GM12878 (cell line): ENCODE results near the gene SLC23A1. TPM values are rescaled to one million over a fixed set of nuclear protein-coding genes. Genes with fewer than 3 reads are reported as not detected.

Source experiments
- ATAC-seq: fragments of 200-7000 bp; cut with Tn5 transposase; 3 replicates; pipeline ENCODE4 v1.9.1; 2020; ENCODE audit warnings: mild to moderate bottlenecking, moderate library complexity
- BruUV-seq: library from RNA; stranded (reverse); fragments of 400-500 nt; replicated peaks from 2 replicates; lab custom pipeline; 2021; lab: Mats Ljungman, UMichigan
- CTCF ChIA-PET: fragments of 300-600 bp; sonication (Branson Sonifier 250); formaldehyde crosslinking; extraction: SDS; loops from one replicate; lab custom pipeline; 2021; ENCODE audit warnings: inconsistent platforms; lab: Yijun Ruan, JAX
- POLR2A ChIA-PET: fragments of 350-600 bp; formaldehyde crosslinking; extraction: SDS; loops from one replicate; lab custom pipeline; 2021; ENCODE audit warnings: inconsistent platforms; lab: Charles Lee
- RAD21 ChIA-PET: fragments of 300-600 bp; sonication (Branson Sonifier 250); formaldehyde crosslinking; loops from one replicate; lab custom pipeline; 2023; ENCODE audit warnings: antibody characterized with exemption; ENCODE audit not compliant: unreplicated experiment; lab: Charles Lee
- SMC1A ChIA-PET: fragments of 300-600 bp; sonication (Branson Sonifier 250); formaldehyde crosslinking; loops from one replicate; lab custom pipeline; 2023; ENCODE audit not compliant: unreplicated experiment, uncharacterized antibody; lab: Charles Lee
- DNase-seq: peaks from one replicate; pipeline ENCODE4 v3.0.0-alpha.2; 2011; ENCODE audit warnings: low read depth, low spot score
- FAIRE-seq: peaks from 3 replicates; lab custom pipeline; 2011; peaks lifted over from hg19 to GRCh38; lab: Jason Lieb, UNC
- H2AFZ ChIP-seq: 2 replicates; pipeline ENCODE4 v1.6.0; 2011; ENCODE audit warnings: low read depth, low read length, control low read depth; ENCODE audit not compliant: control insufficient read depth
- H3K27ac ChIP-seq: 2 replicates; pipeline ENCODE4 v1.5.1; 2011; ENCODE audit warnings: control low read depth; ENCODE audit not compliant: control insufficient read depth, insufficient read depth
- H3K27me3 ChIP-seq, 2 experiments: replicated peaks in 1 of 2; 2 replicates each; pipeline versions ENCODE4 v1.6.0 to v1.6.1; 2011; ENCODE audit warnings: low read length in 1 of 2; ENCODE audit not compliant: control insufficient read depth in 2 of 2, insufficient read depth in 2 of 2
- H3K36me3 ChIP-seq, 2 experiments: 2 replicates each; pipeline ENCODE4 v1.5.1; 2011; ENCODE audit warnings: low read length in 1 of 2; ENCODE audit not compliant: control insufficient read depth in 2 of 2, insufficient read depth in 2 of 2
- H3K4me1 ChIP-seq: 2 replicates; pipeline ENCODE4 v1.6.1; 2011; ENCODE audit warnings: mild to moderate bottlenecking, low read length, moderate library complexity, mixed read lengths; ENCODE audit not compliant: control insufficient read depth, insufficient read depth
- H3K4me2 ChIP-seq: 2 replicates; pipeline ENCODE4 v1.6.0; 2011; ENCODE audit warnings: control low read depth; ENCODE audit not compliant: control insufficient read depth, insufficient read depth
- H3K4me3 ChIP-seq: fragments of 200-600 bp; sonication (generic); 2 replicates; pipeline ENCODE4 v1.5.1; 2016
- H3K79me2 ChIP-seq: 2 replicates; pipeline ENCODE4 v1.6.0; 2011; ENCODE audit warnings: low read length; ENCODE audit not compliant: control insufficient read depth, insufficient read depth
- H3K9ac ChIP-seq: 2 replicates; pipeline ENCODE4 v1.8.0; 2011; ENCODE audit warnings: low read length, control low read depth, mixed read lengths; ENCODE audit not compliant: control insufficient read depth, insufficient read depth
- H3K9me3 ChIP-seq: replicated peaks from 3 replicates; pipeline ENCODE4 v1.5.1; 2011; ENCODE audit warnings: mild to moderate bottlenecking, low read length; ENCODE audit not compliant: control insufficient read depth, insufficient read depth
- H4K20me1 ChIP-seq: 2 replicates; pipeline ENCODE4 v1.6.0; 2011; ENCODE audit not compliant: control insufficient read depth, insufficient read depth
- ATF7 ChIP-seq: fragments of 450-650 bp; IDR thresholded peaks from 2 replicates; pipeline ENCODE4 v1.6.1; 2016; ENCODE audit warnings: low read depth, mild to moderate bottlenecking
- E4F1 ChIP-seq: fragments of 450-650 bp; IDR thresholded peaks from 2 replicates; pipeline ENCODE4 v1.6.1; 2018; ENCODE audit warnings: borderline replicate concordance, mild to moderate bottlenecking; ENCODE audit not compliant: partially characterized antibody
- GABPA ChIP-seq: IDR thresholded peaks from 2 replicates; pipeline ENCODE4 v1.6.1; 2014; ENCODE audit warnings: antibody characterized with exemption, low read depth, mild to moderate bottlenecking, inconsistent platforms
- MEF2B ChIP-seq: fragments of 450-650 bp; IDR thresholded peaks from 2 replicates; pipeline ENCODE4 v1.6.1; 2018; ENCODE audit warnings: mild to moderate bottlenecking, moderate library complexity; ENCODE audit not compliant: partially characterized antibody, poor library complexity, severe bottlenecking
- MTA2 ChIP-seq: fragments of 450-650 bp; IDR thresholded peaks from 2 replicates; pipeline ENCODE4 v1.6.1; 2016; ENCODE audit warnings: low read depth, mild to moderate bottlenecking, moderate library complexity
- NFYA ChIP-seq: IDR thresholded peaks from 2 replicates; pipeline ENCODE4 v1.6.1; 2011; ENCODE audit warnings: low read depth, mild to moderate bottlenecking, low read length, improper control_type of control experiment, borderline replicate concordance
- NR2F1 ChIP-seq: fragments of 450-650 bp; conservative IDR thresholded peaks from 2 replicates; pipeline ENCODE4 v1.6.1; 2017; ENCODE audit warnings: mild to moderate bottlenecking
- SIX5 ChIP-seq: IDR thresholded peaks from 2 replicates; pipeline ENCODE4 v1.6.1; 2011; ENCODE audit warnings: mild to moderate bottlenecking, low read depth, low read length, moderate library complexity; ENCODE audit not compliant: severe bottlenecking
- SMAD1 ChIP-seq: fragments of 450-650 bp; IDR thresholded peaks from 2 replicates; pipeline ENCODE4 v1.6.1; 2018; ENCODE audit warnings: mild to moderate bottlenecking, low read depth; ENCODE audit not compliant: partially characterized antibody
- WRNIP1 ChIP-seq: IDR thresholded peaks from 2 replicates; pipeline ENCODE4 v1.6.1; 2011; ENCODE audit warnings: low read depth, low read length, improper control_type of control experiment, borderline replicate concordance
- WGBS: methylation state at CpG from one replicate; pipeline ENCODE4 v1.1.6; 2016; ENCODE audit warnings: low lambda C conversion rate; ENCODE audit not compliant: insufficient replicate concordance, insufficient coverage; ENCODE audit errors: missing lambda C conversion rate; 5-methylcytosine and 5-hydroxymethylcytosine counted together
- in situ Hi-C: fragments of 300-500 bp; cut with MboI; formaldehyde crosslinking; loops from 9 replicates; pipeline ENCODE4 v1.14.3; 2018; ENCODE audit warnings: mixed read lengths
- intact Hi-C: fragments of 100-400 bp; cut with micrococcal nuclease; formaldehyde crosslinking; loops from one replicate; pipeline ENCODE4 v1.14.2; 2022; ENCODE audit not compliant: unreplicated experiment
- polyA plus RNA-seq, 11 experiments: library from polyadenylated mRNA; depleted of rRNA in 4 of 11; unstranded in 6 of 11; stranded (reverse) in 5 of 11; fragments of >200 nt; fragmentation: Nextera tagmentation in 4 of 11; fragmentation: Illumina TruSeq in 1 of 11; extraction: Ambion mirVana in 4 of 11; extraction: Trizol in 1 of 11; gene quantifications; 1 replicate in 1 of 11; 2 replicates in 10 of 11; pipeline versions ENCODE4 v1.2.1 to v1.2.3, GENCODE V29; 2011 to 2016; ENCODE audit warnings: inconsistent platforms in 2 of 11, missing spikeins in 2 of 11, low read depth in 1 of 11
- total RNA-seq, 4 experiments: library from RNA; depleted of rRNA in 3 of 4; stranded (reverse); fragments of >200 nt in 3 of 4; fragmentation: Illumina TruSeq in 1 of 4; extraction: Trizol in 1 of 4; gene quantifications; 2 replicates each; pipeline versions ENCODE4 v1.2.1 to v1.2.3, GENCODE V29; 2013 to 2021
- TF ChIP-seq, protein P1 (sequence below): IDR thresholded peaks from 2 replicates; pipeline ENCODE4 v1.6.1; 2012; ENCODE audit warnings: low read depth, low read length, improper control_type of control experiment
- TF ChIP-seq, protein P2 (sequence below): fragments of 450-650 bp; IDR thresholded peaks from 2 replicates; pipeline ENCODE4 v1.6.1; 2017; ENCODE audit warnings: mild to moderate bottlenecking, moderate library complexity
- TF ChIP-seq, protein P3 (sequence below): fragments of 450-650 bp; IDR thresholded peaks from 2 replicates; pipeline ENCODE4 v1.6.1; 2017; ENCODE audit warnings: low read depth, mild to moderate bottlenecking, moderate library complexity

The SLC23A1 gene
- total and polyA plus RNA-seq, 10 of the 15 experiments (the other 5 are each of a cell fraction or from before 2014, with no cell fraction given): 0.35 to 4.7 (median 1.6) TPM

DNA sequence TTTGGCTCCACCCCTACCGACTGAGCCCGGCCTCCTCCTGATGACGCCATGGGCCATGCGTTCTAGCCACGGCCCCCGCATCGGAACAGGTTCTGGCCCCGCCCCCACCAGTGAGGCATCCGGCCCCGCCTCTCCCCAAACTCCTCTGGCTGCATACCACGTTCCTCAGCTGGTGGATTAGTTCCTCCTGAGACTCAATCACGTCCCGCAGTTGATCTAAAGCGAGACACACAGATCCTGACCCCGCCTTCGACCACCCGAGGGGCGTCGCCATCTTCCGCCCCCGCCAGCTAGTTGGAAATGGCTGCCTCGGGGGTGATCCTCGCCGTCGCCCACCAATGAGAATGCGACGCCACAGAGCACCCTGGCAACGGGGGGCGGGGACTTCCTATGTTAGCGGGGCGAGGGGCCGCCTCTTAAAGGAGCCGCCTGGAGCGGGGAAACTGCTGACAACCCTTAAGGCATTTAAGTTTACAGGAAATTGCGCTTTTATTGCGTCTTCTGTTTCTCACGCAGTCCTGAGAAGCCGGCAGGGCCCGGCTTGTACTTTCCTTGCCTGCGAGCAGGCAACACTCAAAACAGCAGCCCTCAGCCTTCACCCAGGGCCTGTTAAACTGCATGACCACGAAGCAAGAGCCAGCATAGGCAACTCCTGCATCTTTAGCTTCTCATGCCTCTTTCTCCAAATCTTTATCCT, 20.8 kb upstream of the SLC23A1 start, which contains the start of gene SPATA24:
SPATA24 (minus strand) TSS at position 303 of the 697 bp plus-strand sequence; CDS start at position 274, 29 bp downstream.
- under 1% methylated on average over 41 of the region's 41 CpGs for WGBS
- DNase-seq (peak; percentile 95), ATAC-seq (peak; percentile 86), FAIRE-seq (peak; percentile 73)
- RAD21 ChIA-PET: interaction anchor here (0.7 to 3.1 kb wide), 11 partner anchors 11 to 153 kb away, joined by 3 to 17 read pairs (median 7); partner anchors contain the start of genes DNAJC18, MZB1 and PAIP2
- Histone ChIP-seq H4K20me1 (no peaks in the 10 kb centered on the region), H3K9ac (peak within 1 kb of the TSS; percentile 67), H3K27ac (peak within 1 kb of the TSS; percentile 83), H2AFZ (peak within 1 kb of the TSS; percentile 83), H3K4me3 (peak within 1 kb of the TSS; percentile 74), H3K27me3 (no peaks in the 10 kb centered on the region), H3K9me3 (no peaks in the 10 kb centered on the region; the same call in 2 of the 3 replicates), H3K79me2 (peaks cover 3% of the 10 kb centered on the region; the same call in 1 of the 2 replicates), H3K4me2 (peak within 1 kb of the TSS; percentile 98), H3K4me1 (peaks cover 30% of the 10 kb centered on the region), H3K36me3 (no peaks in the 10 kb centered on the region; a peak in 1 of 4 replicates)
- in situ Hi-C loops: no loop called here
- intact Hi-C loops: loop anchor here (2.0 kb wide), 1 partner anchor 43 kb away; no protein-coding TSS in a partner anchor
- POLR2A ChIA-PET: interaction anchor here (0.5 to 7.0 kb wide), 16 partner anchors 10 to 1557 kb away, joined by 3 to 74 read pairs (median 3); partner anchors contain the start of genes DNAJC18, MZB1 and PAIP2
- SMC1A ChIA-PET: interaction anchor here (1.0 to 5.0 kb wide), 9 partner anchors 10 to 132 kb away, joined by 3 to 19 read pairs (median 6); partner anchors contain the start of genes MZB1 and PAIP2
- CTCF ChIA-PET: interaction anchor here (0.7 to 3.5 kb wide), 15 partner anchors 8 to 248 kb away, joined by 3 to 26 read pairs (median 4); partner anchors contain the start of genes DNAJC18, MATR3 and MZB1
- BruUV-seq: no TSS peak
- TF ChIP-seq, protein P1, sequence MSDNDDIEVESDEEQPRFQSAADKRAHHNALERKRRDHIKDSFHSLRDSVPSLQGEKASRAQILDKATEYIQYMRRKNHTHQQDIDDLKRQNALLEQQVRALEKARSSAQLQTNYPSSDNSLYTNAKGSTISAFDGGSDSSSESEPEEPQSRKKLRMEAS: peak; percentile 47; the same call in 1 of the 2 replicates
- no peak for TF ChIP-seq GABPA
- TF ChIP-seq, protein P2, sequence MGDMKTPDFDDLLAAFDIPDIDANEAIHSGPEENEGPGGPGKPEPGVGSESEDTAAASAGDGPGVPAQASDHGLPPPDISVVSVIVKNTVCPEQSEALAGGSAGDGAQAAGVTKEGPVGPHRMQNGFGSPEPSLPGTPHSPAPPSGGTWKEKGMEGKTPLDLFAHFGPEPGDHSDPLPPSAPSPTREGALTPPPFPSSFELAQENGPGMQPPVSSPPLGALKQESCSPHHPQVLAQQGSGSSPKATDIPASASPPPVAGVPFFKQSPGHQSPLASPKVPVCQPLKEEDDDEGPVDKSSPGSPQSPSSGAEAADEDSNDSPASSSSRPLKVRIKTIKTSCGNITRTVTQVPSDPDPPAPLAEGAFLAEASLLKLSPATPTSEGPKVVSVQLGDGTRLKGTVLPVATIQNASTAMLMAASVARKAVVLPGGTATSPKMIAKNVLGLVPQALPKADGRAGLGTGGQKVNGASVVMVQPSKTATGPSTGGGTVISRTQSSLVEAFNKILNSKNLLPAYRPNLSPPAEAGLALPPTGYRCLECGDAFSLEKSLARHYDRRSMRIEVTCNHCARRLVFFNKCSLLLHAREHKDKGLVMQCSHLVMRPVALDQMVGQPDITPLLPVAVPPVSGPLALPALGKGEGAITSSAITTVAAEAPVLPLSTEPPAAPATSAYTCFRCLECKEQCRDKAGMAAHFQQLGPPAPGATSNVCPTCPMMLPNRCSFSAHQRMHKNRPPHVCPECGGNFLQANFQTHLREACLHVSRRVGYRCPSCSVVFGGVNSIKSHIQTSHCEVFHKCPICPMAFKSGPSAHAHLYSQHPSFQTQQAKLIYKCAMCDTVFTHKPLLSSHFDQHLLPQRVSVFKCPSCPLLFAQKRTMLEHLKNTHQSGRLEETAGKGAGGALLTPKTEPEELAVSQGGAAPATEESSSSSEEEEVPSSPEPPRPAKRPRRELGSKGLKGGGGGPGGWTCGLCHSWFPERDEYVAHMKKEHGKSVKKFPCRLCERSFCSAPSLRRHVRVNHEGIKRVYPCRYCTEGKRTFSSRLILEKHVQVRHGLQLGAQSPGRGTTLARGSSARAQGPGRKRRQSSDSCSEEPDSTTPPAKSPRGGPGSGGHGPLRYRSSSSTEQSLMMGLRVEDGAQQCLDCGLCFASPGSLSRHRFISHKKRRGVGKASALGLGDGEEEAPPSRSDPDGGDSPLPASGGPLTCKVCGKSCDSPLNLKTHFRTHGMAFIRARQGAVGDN: peak; percentile 80
- TF ChIP-seq SMAD1: no peak
- TF ChIP-seq E4F1: peak; percentile 83
- TF ChIP-seq WRNIP1: no peak
- no peak for TF ChIP-seq NFYA
- TF ChIP-seq NR2F1: no peak
- no peak for TF ChIP-seq SIX5
- peak; percentile 91 for TF ChIP-seq ATF7
- TF ChIP-seq, protein P3, sequence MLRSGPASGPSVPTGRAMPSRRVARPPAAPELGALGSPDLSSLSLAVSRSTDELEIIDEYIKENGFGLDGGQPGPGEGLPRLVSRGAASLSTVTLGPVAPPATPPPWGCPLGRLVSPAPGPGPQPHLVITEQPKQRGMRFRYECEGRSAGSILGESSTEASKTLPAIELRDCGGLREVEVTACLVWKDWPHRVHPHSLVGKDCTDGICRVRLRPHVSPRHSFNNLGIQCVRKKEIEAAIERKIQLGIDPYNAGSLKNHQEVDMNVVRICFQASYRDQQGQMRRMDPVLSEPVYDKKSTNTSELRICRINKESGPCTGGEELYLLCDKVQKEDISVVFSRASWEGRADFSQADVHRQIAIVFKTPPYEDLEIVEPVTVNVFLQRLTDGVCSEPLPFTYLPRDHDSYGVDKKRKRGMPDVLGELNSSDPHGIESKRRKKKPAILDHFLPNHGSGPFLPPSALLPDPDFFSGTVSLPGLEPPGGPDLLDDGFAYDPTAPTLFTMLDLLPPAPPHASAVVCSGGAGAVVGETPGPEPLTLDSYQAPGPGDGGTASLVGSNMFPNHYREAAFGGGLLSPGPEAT: peak; percentile 92
- no peak; the same call in 1 of the 2 replicates for TF ChIP-seq MTA2
- peak; percentile 59 for TF ChIP-seq MEF2B
